GM10847 (cell line): ENCODE measurements around the gene CENPL.

ENCODE experiments used
- POLR2A ChIP-seq: IDR thresholded peaks from 2 replicates; pipeline ENCODE4 v1.6.1; 2011; ENCODE audit not compliant: insufficient read length; ENCODE audit errors: extremely low read depth

Gene CENPL

DNA sequence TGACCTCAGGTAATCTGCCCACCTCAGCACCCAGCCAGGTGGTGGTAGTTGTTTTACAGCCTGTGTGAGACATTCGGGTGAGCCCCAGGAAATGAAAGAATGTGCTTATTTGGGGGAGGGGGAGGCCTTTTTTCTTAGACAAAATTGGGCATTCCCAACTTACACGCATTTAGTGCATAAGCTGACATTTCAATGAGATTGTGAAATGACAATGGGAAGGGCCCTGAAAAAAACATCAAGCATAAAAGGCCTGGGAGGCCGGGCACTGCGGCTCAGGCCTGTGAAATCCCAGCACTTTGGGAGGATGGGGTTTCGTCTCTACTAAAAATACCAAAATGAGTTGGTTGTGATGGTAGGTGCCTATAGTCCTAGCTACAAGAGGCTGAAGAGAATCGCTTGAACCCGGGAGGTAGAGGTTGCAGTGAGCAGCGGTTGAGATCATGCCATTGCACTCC is 38.1 kb upstream of the CENPL start:
- TF ChIP-seq POLR2A = no peak

GRCh38 chr1:173862146-173862768 is 37.6 kb upstream of the CENPL start:
- TF ChIP-seq POLR2A = peak; percentile 13

- no peak for TF ChIP-seq POLR2A
These were observed 37.1 kb upstream of the CENPL start for GRCh38 chr1:173861731-173862145.

DNA sequence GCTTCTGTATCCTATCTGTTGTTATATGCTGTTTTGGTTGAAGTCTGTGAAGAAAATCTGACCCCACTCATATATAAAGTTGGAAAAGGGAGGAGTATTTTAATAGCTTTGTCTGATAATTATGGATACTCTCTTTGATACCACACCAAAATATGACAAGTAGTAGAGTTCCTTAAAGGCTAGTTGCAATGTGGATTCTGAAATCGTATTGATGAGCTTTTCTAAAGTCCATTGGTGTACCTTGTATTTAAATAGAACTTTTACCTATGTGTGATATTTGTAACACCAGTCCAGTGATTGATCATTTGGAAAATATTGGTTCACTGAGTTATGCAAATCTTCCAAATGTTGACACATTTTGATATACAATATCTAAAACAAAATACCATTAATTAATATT is 35.4 kb upstream of the CENPL start:
- no peak for TF ChIP-seq POLR2A

DNA sequence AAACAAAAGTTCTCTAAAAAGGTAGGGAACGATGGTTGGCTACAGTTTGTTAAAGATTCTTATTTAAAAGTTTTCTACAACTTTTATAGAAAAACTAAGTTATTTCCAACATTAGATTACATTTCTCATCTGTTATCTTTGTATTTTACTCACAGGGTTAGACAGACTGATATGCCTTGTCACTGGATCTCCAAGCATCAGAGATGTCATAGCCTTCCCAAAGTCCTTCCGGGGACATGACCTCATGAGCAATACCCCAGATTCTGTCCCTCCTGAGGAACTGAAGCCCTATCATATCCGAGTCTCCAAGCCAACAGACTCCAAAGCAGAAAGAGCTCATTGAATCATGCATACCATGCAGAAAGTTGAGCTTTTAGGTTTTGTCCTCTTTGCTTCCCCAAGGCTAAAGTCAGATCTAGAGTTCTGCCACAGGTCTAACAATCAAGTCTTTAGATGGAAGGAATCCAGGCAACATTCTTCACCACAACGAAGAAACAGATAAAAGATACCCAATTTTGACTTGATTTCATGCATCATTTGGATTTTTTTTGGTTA is 32.8 kb upstream of the CENPL start:
- TF ChIP-seq POLR2A = no peak

DNA sequence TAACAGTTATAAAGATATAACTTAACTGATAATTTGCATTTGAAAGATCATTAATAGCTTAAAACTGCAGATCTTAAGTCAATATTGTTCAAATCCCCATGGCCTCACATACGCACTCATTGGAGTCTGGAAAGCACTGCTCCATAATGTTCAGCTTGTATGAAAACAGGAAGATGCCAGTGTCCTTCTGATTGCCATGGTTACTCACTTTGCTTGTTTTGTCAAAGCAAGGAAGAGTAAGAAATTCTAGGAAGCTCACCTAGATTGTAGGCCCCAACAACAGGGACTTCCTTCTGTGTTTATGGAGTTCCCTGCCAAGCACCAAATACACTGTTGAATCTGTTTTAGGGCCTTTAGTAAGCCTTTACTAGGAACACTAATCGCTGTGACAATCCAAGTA is 32.2 kb upstream of the CENPL start:
- TF ChIP-seq POLR2A = no peak

DNA sequence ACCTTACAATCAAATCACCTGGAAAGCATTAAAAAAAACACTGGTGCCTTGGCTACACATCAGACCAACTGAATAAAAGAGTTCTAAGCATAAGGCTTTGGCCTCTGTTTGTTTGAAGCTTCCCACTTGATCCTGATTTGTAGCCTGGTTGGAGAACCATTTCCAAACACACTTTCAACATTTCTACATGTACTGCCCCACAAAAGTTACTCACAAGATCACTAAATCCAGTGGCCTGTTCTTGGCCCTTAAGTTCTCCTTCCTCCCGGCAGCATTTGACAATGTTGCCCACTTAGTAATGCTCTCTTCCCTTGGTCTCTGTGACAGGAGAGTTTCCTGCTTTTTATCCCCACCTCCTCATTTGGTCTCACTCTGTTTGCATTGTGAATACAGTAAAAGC is 31.3 kb upstream of the CENPL start:
- TF ChIP-seq POLR2A = no peak

- TF ChIP-seq POLR2A = no peak
These were observed 28.4 kb upstream of the CENPL start for GRCh38 chr1:173853074-173853473.

- no peak for TF ChIP-seq POLR2A
These were observed 27.4 kb upstream of the CENPL start for GRCh38 chr1:173852105-173852504.

DNA sequence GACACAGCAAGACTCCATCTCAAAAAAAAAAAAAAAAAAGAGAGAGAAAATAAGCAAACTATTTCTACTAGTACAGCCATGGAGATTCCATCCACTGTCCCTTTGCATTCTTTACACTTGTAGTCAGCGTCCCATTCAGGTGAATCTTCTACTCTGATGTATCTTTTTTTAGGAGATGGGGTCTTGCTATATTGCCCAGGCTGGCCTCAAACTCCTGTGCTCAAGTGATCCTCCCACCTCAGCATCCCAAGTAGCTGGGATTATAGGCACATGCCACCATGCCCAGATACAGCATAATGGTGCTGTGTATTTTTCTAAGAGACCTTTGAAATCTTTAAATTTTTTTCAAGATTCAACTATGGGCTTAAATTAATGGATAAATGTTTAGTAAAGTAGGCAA is 8.1 kb upstream of the CENPL start:
- TF ChIP-seq POLR2A = no peak

DNA sequence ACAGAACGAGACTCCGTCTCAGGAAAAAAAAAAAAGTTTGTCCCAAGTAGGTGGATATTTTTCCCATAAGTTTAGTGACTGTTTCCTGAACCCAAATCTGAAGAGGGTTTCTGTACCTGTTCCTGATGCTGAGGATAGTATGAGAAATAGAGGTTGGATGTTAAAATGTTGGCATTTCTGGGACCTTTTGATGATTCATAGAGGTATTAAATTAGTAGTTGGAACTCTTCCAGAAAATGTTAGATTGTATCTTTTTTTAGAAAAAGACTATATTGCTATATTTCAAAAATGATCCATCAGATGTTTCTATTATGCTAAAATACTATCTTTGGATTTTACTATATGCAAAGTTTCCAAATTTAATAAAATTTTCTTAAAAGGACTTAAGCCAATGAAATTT is 2.9 kb upstream of the CENPL start:
- no peak for TF ChIP-seq POLR2A

GRCh38 chr1:173823781-173824314 is 835 bp downstream of the CENPL start:
- no peak for TF ChIP-seq POLR2A

DNA sequence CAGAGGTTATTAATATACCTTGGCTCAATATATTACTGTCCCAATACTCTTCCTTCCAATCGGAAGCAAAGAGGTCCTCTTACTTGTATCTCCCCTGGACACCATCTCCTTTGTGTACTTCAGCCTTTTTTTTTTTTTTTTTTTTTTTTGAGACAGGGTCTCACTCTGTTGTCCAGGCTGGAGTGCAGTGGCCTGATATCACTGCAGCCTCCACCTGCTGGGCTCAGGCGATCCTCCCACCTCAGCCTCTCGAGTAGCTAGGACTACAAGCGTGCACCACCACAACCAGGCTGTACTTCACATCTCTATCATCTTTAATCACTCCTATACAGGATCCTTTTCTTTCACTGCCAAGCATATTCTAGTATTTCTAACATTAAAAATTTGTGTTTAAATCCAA is 3.0 kb downstream of the CENPL start:
- no peak for TF ChIP-seq POLR2A

- no peak for TF ChIP-seq POLR2A
These were observed 6.2 kb downstream of the CENPL start for GRCh38 chr1:173818459-173818858.

GRCh38 chr1:173802961-173803360 is 21.7 kb downstream of the CENPL start:
- no peak for TF ChIP-seq POLR2A

GRCh38 chr1:173798078-173798477 is 26.6 kb downstream of the CENPL start:
- TF ChIP-seq POLR2A = no peak

DNA sequence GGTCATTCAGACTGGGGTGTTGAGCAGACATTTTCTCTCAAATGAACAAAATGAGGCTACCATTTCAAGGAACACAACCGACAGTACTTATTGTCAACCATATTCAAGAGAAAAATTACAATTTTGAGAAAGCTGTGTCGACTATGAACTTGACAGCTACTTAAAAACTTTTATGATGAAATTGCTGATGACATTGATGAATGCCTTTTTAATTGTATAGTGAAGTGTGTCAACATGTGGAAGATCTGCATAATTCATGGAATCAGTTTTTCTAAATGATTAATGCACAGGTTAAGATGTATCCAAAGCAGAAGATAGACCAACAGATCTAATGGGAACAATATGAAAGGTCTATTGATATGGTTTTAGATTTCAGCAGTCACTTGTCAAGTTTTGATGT is 34.8 kb downstream of the CENPL start:
- TF ChIP-seq POLR2A = no peak

DNA sequence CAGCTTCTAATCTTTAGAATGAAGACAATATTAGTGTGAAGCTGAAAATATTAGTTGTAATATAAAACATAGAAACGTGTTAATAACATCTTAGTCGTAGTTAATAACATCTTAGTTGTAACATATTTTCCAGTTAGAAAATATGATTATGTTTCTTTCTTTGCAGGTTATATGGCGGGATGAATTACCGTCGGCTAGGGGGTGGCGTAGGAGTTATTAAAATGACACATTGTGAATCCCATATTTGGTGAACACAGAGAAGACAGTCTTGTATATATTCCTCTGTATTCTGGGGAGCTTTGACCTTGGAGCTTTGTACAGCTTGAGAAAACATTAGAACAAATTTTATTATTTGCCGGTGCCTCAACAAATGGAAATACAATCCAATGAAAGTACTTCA is 39.7 kb downstream of the CENPL start:
- no peak for TF ChIP-seq POLR2A

DNA sequence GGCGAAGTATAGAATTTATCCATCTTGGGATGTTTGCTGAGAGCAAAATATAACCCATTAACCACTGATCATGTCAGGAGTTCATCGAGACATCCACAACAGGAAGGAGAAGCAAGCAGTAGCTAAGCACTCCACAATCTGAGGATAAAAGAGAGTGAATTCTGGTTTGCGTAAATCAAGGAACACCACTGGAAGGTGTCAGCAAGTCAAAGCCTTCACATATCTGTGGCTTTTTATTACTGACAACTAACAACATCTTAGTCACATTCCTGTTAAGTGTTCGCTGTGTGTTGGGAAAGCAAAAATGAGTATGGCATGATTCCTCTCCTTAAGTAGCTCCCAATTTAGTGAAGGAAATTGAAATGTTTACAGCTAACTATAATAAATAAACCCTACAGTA is 44.7 kb downstream of the CENPL start:
- TF ChIP-seq POLR2A = no peak
